Measurements from ENCODE around the gene MTHFSD. TPM values are rescaled to one million over a fixed set of nuclear protein-coding genes. Genes with fewer than 3 reads are reported as not detected.

Gene MTHFSD
- total and polyA plus RNA-seq, 10 of the 15 experiments (the other 5 are each of a cell fraction or from before 2014, with no cell fraction given), result 2.2 to 24.5 (median 18.1) TPM

GRCh38 chr16:86498671-86499439 is 56.2 kb downstream of the MTHFSD start:
- 40% methylated on average over 57 of the region's 61 CpGs for WGBS (ENCODE audit: insufficient coverage, insufficient replicate concordance, low lambda C conversion rate, missing lambda C conversion rate)
- Histone ChIP-seq H3K9ac (ENCODE audit: control insufficient read depth, insufficient read depth, low read length) (no peak overlapping the region), H3K9me3 (replicated peaks; ENCODE audit: control insufficient read depth, insufficient read depth, low read length) (no peaks in the 10 kb centered on the region), H3K4me1 (ENCODE audit: control insufficient read depth, insufficient read depth, low read length) (no peaks in the 10 kb centered on the region), H3K36me3 (ENCODE audit: control insufficient read depth in 2 of 2, insufficient read depth in 2 of 2, low read length in 1 of 2) (no peaks in the 10 kb centered on the region), H2AFZ (ENCODE audit: control insufficient read depth, low read depth, low read length) (no peak overlapping the region), H3K4me2 (ENCODE audit: control insufficient read depth, insufficient read depth) (no peak overlapping the region), H3K27ac (ENCODE audit: control insufficient read depth, insufficient read depth) (no peak overlapping the region), H3K79me2 (ENCODE audit: control insufficient read depth, insufficient read depth, low read length) (no peaks in the 10 kb centered on the region), H4K20me1 (ENCODE audit: control insufficient read depth, insufficient read depth) (no peaks in the 10 kb centered on the region), H3K27me3 (replicated peaks in 1 of 2; ENCODE audit: control insufficient read depth in 2 of 2, insufficient read depth in 2 of 2, low read length in 1 of 2) (peaks cover 17 to 21% of the 10 kb centered on the region in 2 experiments), H3K4me3 (no peak overlapping the region)
- ATAC-seq (no peak), DNase-seq (ENCODE audit: low read depth, low spot score) (no peak), FAIRE-seq (no peak)
- ChIA-PET POLR2A (no interaction called here), SMC1A (ENCODE audit: uncharacterized antibody, unreplicated experiment) (no interaction called here), CTCF (no interaction called here), RAD21 (ENCODE audit: unreplicated experiment) (no interaction called here)
- TF ChIP-seq STAT3 (IDR thresholded peaks at IDR 0.05; ENCODE audit: low read depth, low read length) (no peak), SMAD5 (IDR thresholded peaks at IDR 0.05; ENCODE audit: low read depth) (no peak), KAT2A (conservative IDR thresholded peaks at IDR 0.05; ENCODE audit: control insufficient read depth, low read depth, low read length) (no peak), HDGF (IDR thresholded peaks at IDR 0.05) (no peak), JUNB (IDR thresholded peaks at IDR 0.05) (no peak), SMAD1 (IDR thresholded peaks at IDR 0.05; ENCODE audit: low read depth, partially characterized antibody) (no peak), ZBED1 (IDR thresholded peaks at IDR 0.05; ENCODE audit: borderline replicate concordance) (no peak), GABPA (IDR thresholded peaks at IDR 0.05; ENCODE audit: low read depth) (no peak), NBN (IDR thresholded peaks at IDR 0.05) (no peak), IRF5 (IDR thresholded peaks at IDR 0.05; ENCODE audit: borderline replicate concordance) (no peak), MAX (IDR thresholded peaks at IDR 0.05; ENCODE audit: low read depth, low read length) (no peak), STAT1 (conservative IDR thresholded peaks at IDR 0.05) (no peak), PAX5 (IDR thresholded peaks at IDR 0.05; ENCODE audit: borderline replicate concordance, low read depth, low read length) (no peak), ZBTB40 (IDR thresholded peaks at IDR 0.05; ENCODE audit: borderline replicate concordance) (no peak), BCL3 (IDR thresholded peaks at IDR 0.05; ENCODE audit: borderline replicate concordance, insufficient read depth, low read depth, low read length, poor library complexity, severe bottlenecking) (no peak), CHD2 (IDR thresholded peaks at IDR 0.05; ENCODE audit: borderline replicate concordance, low read depth, low read length) (no peak), PML (IDR thresholded peaks at IDR 0.05; ENCODE audit: low read length) (no peak), FOS (IDR thresholded peaks at IDR 0.05; ENCODE audit: borderline replicate concordance, extremely low read depth, insufficient read length) (no peak), RFX5 (IDR thresholded peaks at IDR 0.05; ENCODE audit: low read depth, low read length) (no peak), RCOR1 (conservative IDR thresholded peaks at IDR 0.05; ENCODE audit: low read depth, low read length) (no peak)
- intact Hi-C loops (cut with micrococcal nuclease; ENCODE audit: unreplicated experiment) (no loop called here), in situ Hi-C loops (cut with MboI) (no loop called here)
- BruUV-seq (replicated peaks), result no TSS peak

Data from GM12878 (cell line).